ENCODE data around the gene IL1RAP. TPM values are rescaled to one million over a fixed set of nuclear protein-coding genes. Genes with fewer than 3 reads are reported as not detected.

IL1RAP gene
- polyA plus RNA-seq, 3 donors: 8.0 to 12.6 (median 11.8) TPM

- Histone ChIP-seq H2AFZ (ENCODE audit: insufficient read depth, low read depth, low read length, poor library complexity, severe bottlenecking) (no peak overlapping the region), H3K79me2 (ENCODE audit: insufficient read depth, low read length) (peaks cover 16% of the 10 kb centered on the region), H4K20me1 (ENCODE audit: insufficient read depth, low read length) (no peaks in the 10 kb centered on the region), H3K4me3 (replicated peaks in 1 of 3; ENCODE audit: low read depth in 2 of 3, low read length in 3 of 3) (no peak overlapping the region), H3K9ac (ENCODE audit: insufficient read depth, low read length, poor library complexity, severe bottlenecking) (no peak overlapping the region), H3K36me3 (replicated peaks in 1 of 2; ENCODE audit: control insufficient read depth in 1 of 2, insufficient read depth in 2 of 2, low read length in 2 of 2) (no peaks in the 10 kb centered on the region), H3K9me3 (replicated peaks in 1 of 2; ENCODE audit: control insufficient read depth in 1 of 2, insufficient read depth in 1 of 2, low read length in 2 of 2) (no peaks in the 10 kb centered on the region), H3K27ac (ENCODE audit: low read depth in 1 of 2, low read length in 2 of 2) (no peak overlapping the region), H3K27me3 (ENCODE audit: control insufficient read depth in 2 of 2, insufficient read depth in 2 of 2, low read length in 2 of 2) (no peaks in the 10 kb centered on the region), H3K4me2 (replicated peaks; ENCODE audit: extremely low read depth, low read length, poor library complexity, severe bottlenecking) (no peak overlapping the region), H3K4me1 (ENCODE audit: control insufficient read depth in 1 of 2, insufficient read depth in 2 of 2, low read length in 2 of 2) (no peaks in the 10 kb centered on the region)
- peaks cover 0 to 2% (median 0%) of the 10 kb centered on the region in 3 donors for H3K27me3 Mint-ChIP-seq (ENCODE audit: low read depth in 3 of 3)
- no peaks in the 10 kb centered on the region for H3K9me3 Mint-ChIP-seq
- H3K4me3 Mint-ChIP-seq: no peak overlapping the region
- DNase-seq: no peak
- H3K27ac Mint-ChIP-seq: no peak overlapping the region
- WGBS (ENCODE audit: insufficient coverage): no CpG with 5 or more reads among the region's 3 CpGs
- peaks cover 2% of the 10 kb centered on the region for H3K4me1 Mint-ChIP-seq
- intact Hi-C loops (cut with micrococcal nuclease): no loop called here
- TF ChIP-seq CTCF (IDR thresholded peaks at IDR 0.05): no peak
- H3K36me3 Mint-ChIP-seq: peaks cover 3 to 11% of the 10 kb centered on the region in 2 donors
These were observed 25.6 kb downstream of the IL1RAP start for GRCh38 chr3:190539526-190539925.

- no peaks in the 10 kb centered on the region for H3K4me1 ChIP-seq (ENCODE audit: control insufficient read depth in 1 of 2, insufficient read depth in 2 of 2, low read length in 2 of 2)
- H3K27me3 Mint-ChIP-seq (ENCODE audit: low read depth in 3 of 3): peaks cover 0 to 2% (median 0%) of the 10 kb centered on the region in 3 donors
- intact Hi-C loops (cut with micrococcal nuclease): no loop called here
- H3K9me3 Mint-ChIP-seq: no peaks in the 10 kb centered on the region
- peaks cover 10% of the 10 kb centered on the region for H3K79me2 ChIP-seq (ENCODE audit: insufficient read depth, low read length)
- H3K4me3 Mint-ChIP-seq: no peak overlapping the region
- no peak overlapping the region for H3K9ac ChIP-seq (ENCODE audit: insufficient read depth, low read length, poor library complexity, severe bottlenecking)
- no peak overlapping the region for H3K4me2 ChIP-seq (replicated peaks; ENCODE audit: extremely low read depth, low read length, poor library complexity, severe bottlenecking)
- no peaks in the 10 kb centered on the region for H3K27me3 ChIP-seq (ENCODE audit: control insufficient read depth in 2 of 2, insufficient read depth in 2 of 2, low read length in 2 of 2)
- TF ChIP-seq CTCF (IDR thresholded peaks at IDR 0.05): no peak
- H3K9me3 ChIP-seq (replicated peaks in 1 of 2; ENCODE audit: control insufficient read depth in 1 of 2, insufficient read depth in 1 of 2, low read length in 2 of 2): no peaks in the 10 kb centered on the region
- no peak overlapping the region for H3K27ac ChIP-seq (ENCODE audit: low read depth in 1 of 2, low read length in 2 of 2)
- peaks cover 3 to 7% of the 10 kb centered on the region in 2 donors for H3K36me3 Mint-ChIP-seq
- H3K27ac Mint-ChIP-seq: no peak overlapping the region
- no peak overlapping the region for H2AFZ ChIP-seq (ENCODE audit: insufficient read depth, low read depth, low read length, poor library complexity, severe bottlenecking)
- no peak overlapping the region for H3K4me3 ChIP-seq (replicated peaks in 1 of 3; ENCODE audit: low read depth in 2 of 3, low read length in 3 of 3)
- H3K36me3 ChIP-seq (replicated peaks in 1 of 2; ENCODE audit: control insufficient read depth in 1 of 2, insufficient read depth in 2 of 2, low read length in 2 of 2): no peaks in the 10 kb centered on the region
- no peaks in the 10 kb centered on the region for H4K20me1 ChIP-seq (ENCODE audit: insufficient read depth, low read length)
- DNase-seq: no peak
- H3K4me1 Mint-ChIP-seq: peaks cover 2% of the 10 kb centered on the region
These were observed 27.1 kb downstream of the IL1RAP start for GRCh38 chr3:190541008-190541407.

Measured in CD14-positive monocyte (primary cell).